Measurements from ENCODE around the gene ANKS1B. TPM values are rescaled to one million over a fixed set of nuclear protein-coding genes. Genes with fewer than 3 reads are reported as not detected.
"Not testable (repeated sequence)": the region's sequence is repeated elsewhere in the genome, so short reads cannot be mapped to it uniquely, and the experiment has no call there.

Gene ANKS1B
- total RNA-seq, 4 donors from 2014 or later: 4.9 to 15.4 (median 9.4) TPM

DNA sequence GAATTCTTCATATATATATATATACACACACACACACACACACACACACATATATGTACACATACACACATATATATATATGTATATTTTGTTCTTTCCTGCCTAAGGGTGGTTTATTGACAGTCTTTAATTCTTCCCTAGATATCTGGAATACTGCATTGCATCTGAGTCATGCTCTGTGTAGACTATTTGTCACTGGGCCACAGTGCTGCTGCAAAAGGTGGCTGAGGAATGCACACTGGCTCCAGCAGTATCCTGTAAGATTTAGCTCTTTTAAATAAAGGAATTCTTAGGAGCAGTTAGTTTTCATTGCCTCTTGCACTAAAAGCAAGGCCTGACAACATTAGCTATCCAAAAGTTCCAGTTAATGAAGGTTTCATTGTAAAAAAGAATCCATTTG lies 1138.8 kb downstream of the ANKS1B start:
- TF ChIP-seq POLR2A (IDR thresholded peaks at IDR 0.05) (no peak), POLR2AphosphoS5 (IDR thresholded peaks at IDR 0.05) (no peak), EP300 (IDR thresholded peaks at IDR 0.05) (no peak)
- TF ChIP-seq, protein P1, sequence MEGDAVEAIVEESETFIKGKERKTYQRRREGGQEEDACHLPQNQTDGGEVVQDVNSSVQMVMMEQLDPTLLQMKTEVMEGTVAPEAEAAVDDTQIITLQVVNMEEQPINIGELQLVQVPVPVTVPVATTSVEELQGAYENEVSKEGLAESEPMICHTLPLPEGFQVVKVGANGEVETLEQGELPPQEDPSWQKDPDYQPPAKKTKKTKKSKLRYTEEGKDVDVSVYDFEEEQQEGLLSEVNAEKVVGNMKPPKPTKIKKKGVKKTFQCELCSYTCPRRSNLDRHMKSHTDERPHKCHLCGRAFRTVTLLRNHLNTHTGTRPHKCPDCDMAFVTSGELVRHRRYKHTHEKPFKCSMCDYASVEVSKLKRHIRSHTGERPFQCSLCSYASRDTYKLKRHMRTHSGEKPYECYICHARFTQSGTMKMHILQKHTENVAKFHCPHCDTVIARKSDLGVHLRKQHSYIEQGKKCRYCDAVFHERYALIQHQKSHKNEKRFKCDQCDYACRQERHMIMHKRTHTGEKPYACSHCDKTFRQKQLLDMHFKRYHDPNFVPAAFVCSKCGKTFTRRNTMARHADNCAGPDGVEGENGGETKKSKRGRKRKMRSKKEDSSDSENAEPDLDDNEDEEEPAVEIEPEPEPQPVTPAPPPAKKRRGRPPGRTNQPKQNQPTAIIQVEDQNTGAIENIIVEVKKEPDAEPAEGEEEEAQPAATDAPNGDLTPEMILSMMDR (IDR thresholded peaks at IDR 0.05): no peak
- DNase-seq (ENCODE audit: low spot score in 2 of 2): no peak

DNA sequence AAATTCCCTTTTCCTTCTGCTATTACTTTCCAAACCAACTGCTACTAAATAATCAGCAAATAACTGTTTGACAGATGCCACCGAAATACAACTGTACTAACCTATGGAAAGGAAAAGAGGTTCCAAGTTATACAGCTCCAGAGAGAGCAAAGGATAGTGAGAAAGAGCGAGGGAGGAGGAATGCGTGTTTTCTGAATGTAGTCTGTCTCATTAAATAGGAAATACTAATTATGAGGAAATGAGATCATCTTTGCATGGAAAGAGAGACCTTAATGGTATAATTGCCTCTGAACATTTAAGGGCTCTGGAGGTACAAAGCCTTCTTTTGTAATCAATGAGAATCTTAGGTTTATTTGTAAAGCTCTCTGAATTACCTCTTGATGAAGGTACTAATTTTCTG lies 1144.4 kb downstream of the ANKS1B start:
- no peak overlapping the region for H3K27ac ChIP-seq
- no peaks in the 10 kb centered on the region for H3K36me3 ChIP-seq
- H3K27me3 ChIP-seq: no peaks in the 10 kb centered on the region
- H3K4me3 ChIP-seq: no peak overlapping the region
- no peaks in the 10 kb centered on the region for H3K9me3 ChIP-seq
- no peaks in the 10 kb centered on the region for H3K4me1 ChIP-seq
- TF ChIP-seq, protein P1 (IDR thresholded peaks at IDR 0.05): no peak
- TF ChIP-seq EP300 (IDR thresholded peaks at IDR 0.05) (no peak), POLR2A (IDR thresholded peaks at IDR 0.05) (no peak), POLR2AphosphoS5 (IDR thresholded peaks at IDR 0.05) (no peak)
- 81% methylated on average over 3 of the region's 3 CpGs for WGBS
- DNase-seq (ENCODE audit: low spot score in 2 of 2): no peak

More for the DNA sequence above, 1138.8 kb downstream of the ANKS1B start:
- Histone ChIP-seq H3K27me3 (no peaks in the 10 kb centered on the region), H3K27ac (no peak overlapping the region), H3K4me3 (no peak overlapping the region), H3K4me1 (no peaks in the 10 kb centered on the region), H3K36me3 (no peaks in the 10 kb centered on the region), H3K9me3 (no peaks in the 10 kb centered on the region)

DNA sequence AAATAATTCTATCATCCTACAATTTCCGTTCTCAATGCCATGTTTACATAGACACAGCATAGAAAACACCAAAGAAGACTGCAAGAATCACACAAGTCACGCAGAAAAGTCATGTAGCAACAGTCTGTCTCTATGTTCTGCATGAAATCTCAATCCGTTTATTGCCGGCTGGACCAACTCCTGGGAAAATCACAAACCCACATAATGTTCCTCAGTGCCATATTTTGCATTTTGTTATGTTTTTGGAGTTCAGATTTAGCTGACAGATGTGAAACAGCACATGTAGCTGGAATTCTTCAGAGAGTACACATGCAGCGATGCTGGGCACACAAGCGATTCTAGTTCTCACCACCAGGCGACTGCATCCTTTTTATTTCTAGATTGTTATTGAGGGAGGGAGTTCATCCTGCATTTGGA lies 1146.5 kb downstream of the ANKS1B start:
- no peaks in the 10 kb centered on the region for H3K4me1 ChIP-seq
- H3K27ac ChIP-seq: no peak overlapping the region
- DNase-seq (ENCODE audit: low spot score in 2 of 2): no peak
- 44% methylated on average over 7 of the region's 7 CpGs for WGBS
- no peaks in the 10 kb centered on the region for H3K36me3 ChIP-seq
- H3K9me3 ChIP-seq: no peaks in the 10 kb centered on the region
- TF ChIP-seq POLR2AphosphoS5 (IDR thresholded peaks at IDR 0.05) (no peak), POLR2A (IDR thresholded peaks at IDR 0.05) (no peak), EP300 (IDR thresholded peaks at IDR 0.05) (no peak)
- TF ChIP-seq, protein P1 (IDR thresholded peaks at IDR 0.05): no peak
- H3K27me3 ChIP-seq: no peaks in the 10 kb centered on the region
- H3K4me3 ChIP-seq: no peak overlapping the region

DNA sequence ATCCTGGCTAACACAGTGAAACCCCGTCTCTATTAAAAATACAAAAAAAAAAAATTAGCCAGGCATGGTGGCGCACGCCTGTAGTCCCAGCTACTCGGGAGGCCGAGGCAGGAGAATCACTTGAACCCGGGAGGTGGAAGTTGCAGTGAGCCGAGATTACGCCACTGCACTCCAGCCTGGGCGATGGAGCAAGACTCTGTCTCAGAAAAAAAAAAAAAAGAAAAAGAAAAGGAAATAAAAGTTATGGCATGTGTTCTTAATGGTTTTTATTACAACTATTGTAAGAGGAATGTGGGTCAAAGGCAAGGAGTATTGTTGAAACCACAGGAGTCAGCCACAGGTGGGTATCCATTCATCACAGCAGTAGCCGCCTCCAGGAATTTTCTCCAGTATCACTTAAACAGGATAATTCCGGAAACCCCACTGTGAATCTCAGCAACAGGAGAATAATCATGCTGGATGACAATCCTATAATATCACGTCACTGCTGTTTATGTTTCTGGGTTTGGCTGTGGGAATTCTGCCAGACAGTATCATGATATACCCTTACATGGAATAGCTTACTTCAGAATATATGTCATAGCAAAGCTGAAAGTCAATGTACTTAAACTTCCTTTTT lies 1147.5 kb downstream of the ANKS1B start:
- not testable (repeated sequence) for DNase-seq (ENCODE audit: low spot score in 2 of 2); H3K4me1 ChIP-seq; H3K27me3 ChIP-seq; H3K4me3 ChIP-seq; H3K36me3 ChIP-seq; H3K9me3 ChIP-seq; H3K27ac ChIP-seq
- WGBS: 78% methylated on average over 12 of the region's 12 CpGs

DNA sequence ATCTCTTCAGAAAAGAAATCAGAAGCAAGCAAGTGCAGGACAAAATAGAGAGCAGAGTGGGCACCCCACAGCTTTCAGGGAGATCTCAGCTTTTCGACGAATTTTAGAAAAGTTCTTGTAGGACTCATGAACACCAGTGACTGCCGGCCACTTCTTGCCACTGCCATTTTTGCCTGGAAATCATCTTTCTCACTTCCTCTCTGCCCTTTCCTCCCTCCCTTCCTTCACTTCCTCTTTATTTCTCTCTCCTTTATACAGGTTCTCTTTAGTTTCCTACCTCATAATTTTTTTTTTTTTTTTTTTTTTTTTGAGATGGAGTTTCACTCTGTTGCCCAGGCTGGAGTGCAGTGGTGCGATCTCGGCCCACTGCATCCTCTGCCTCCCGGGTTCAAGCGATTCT lies 1154.1 kb downstream of the ANKS1B start:
- 91% methylated on average over 7 of the region's 7 CpGs for WGBS
- no peak for DNase-seq (ENCODE audit: low spot score in 2 of 2)
- Histone ChIP-seq H3K9me3 (no peaks in the 10 kb centered on the region), H3K27me3 (no peaks in the 10 kb centered on the region), H3K4me3 (no peak overlapping the region), H3K27ac (no peak overlapping the region), H3K36me3 (no peaks in the 10 kb centered on the region), H3K4me1 (no peaks in the 10 kb centered on the region)
- TF ChIP-seq POLR2AphosphoS5 (IDR thresholded peaks at IDR 0.05) (no peak), EP300 (IDR thresholded peaks at IDR 0.05) (no peak), POLR2A (IDR thresholded peaks at IDR 0.05) (no peak)
- TF ChIP-seq, protein P1 (IDR thresholded peaks at IDR 0.05): no peak

Data from suprapubic skin (tissue), 4 donors.